Psoas muscle (tissue), 8 donors: ENCODE measurements around the gene C1orf122. TPM values are rescaled to one million over a fixed set of nuclear protein-coding genes. Genes with fewer than 3 reads are reported as not detected.

ENCODE experiments used
- ATAC-seq, 4 donors: fragments of 200-7000 bp; cut with Tn5 transposase; one replicate each; pipeline ENCODE4 v1.9.1; 2020; ENCODE audit warnings: moderate library complexity in 3 of 4, mild to moderate bottlenecking in 2 of 4
- DNase-seq, 2 donors: peaks; one replicate each; pipeline ENCODE4 v3.0.0-alpha.2; 2020
- H3K27ac ChIP-seq: fragments of 200-600 bp; one replicate; pipeline ENCODE4 v1.8.0; 2022
- H3K27me3 ChIP-seq, 3 donors: fragments of 200-600 bp in 1 of 3; one replicate each; pipeline versions ENCODE4 v1.6.1 to v1.8.0; 2013 to 2022; ENCODE audit warnings: low read length in 2 of 3, mild to moderate bottlenecking in 2 of 3, moderate library complexity in 1 of 3; ENCODE audit not compliant: insufficient read depth in 3 of 3
- H3K36me3 ChIP-seq, 2 donors: fragments of 200-600 bp in 1 of 2; one replicate each; pipeline versions ENCODE4 v1.6.1 to v1.8.0; 2013 to 2022; ENCODE audit warnings: low read depth in 1 of 2, mild to moderate bottlenecking in 1 of 2, moderate library complexity in 1 of 2; ENCODE audit not compliant: insufficient read depth in 1 of 2
- H3K4me1 ChIP-seq: fragments of 200-600 bp; one replicate; pipeline ENCODE4 v1.8.0; 2022
- H3K4me3 ChIP-seq: fragments of 200-600 bp; one replicate; pipeline ENCODE4 v1.8.0; 2022; ENCODE audit warnings: mild to moderate bottlenecking
- H3K9me3 ChIP-seq: fragments of 200-600 bp; one replicate; pipeline ENCODE4 v1.8.0; 2022
- WGBS, 3 donors: extraction: QIAGEN DNeasy Blood & Tissue Kit; methylation state at CpG; one replicate each; pipeline versions ENCODE4 v1.1.6 to v1.1.7; 2013; 5-methylcytosine and 5-hydroxymethylcytosine counted together
- intact Hi-C, 2 donors: fragments of 100-400 bp; cut with DNase I; formaldehyde crosslinking; loops; one replicate each; pipeline versions ENCODE4 v1.11.0 to v1.14.2; 2022
- polyA plus RNA-seq, 3 donors: library from polyadenylated mRNA; stranded (reverse); fragments of 200-250 nt; gene quantifications; one replicate each; pipeline ENCODE4 v1.2.3, GENCODE V29; 2013
- total RNA-seq, 4 donors: library from RNA; stranded (reverse); fragmentation: NEBNext Ultra II Directional in 2 of 4; extraction: Animal tissue kit (Norgen Biotek cat#: 25700) in 2 of 4; gene quantifications; one replicate each; pipeline versions ENCODE4 v1.2.1 to v1.2.4, GENCODE V29; 2021 to 2023
- TF ChIP-seq, protein P1 (sequence below): fragments of 200-600 bp; IDR thresholded peaks from one replicate; pipeline ENCODE4 v1.8.0; 2022; ENCODE audit warnings: antibody characterized with exemption
- donor health status: healthy with polysubstance abuse.
- donor health status: DM: no; HTN: no; CAD: no; lungs with moderate emphysema.
- donor health status: Bipolar disorder and iron deficiency.
- donor health status: healthy.
- donor health status: DM: yes; HTN: yes; CAD: no.
- donor health status: DM: no; HTN: no; CAD: no.
- donor health status: DM: no; HTN: no; CAD: no.
- donor health status: DM: yes; HTN: yes; CAD: no.

The C1orf122 gene
- total and polyA plus RNA-seq, 7 donors = 26.6 to 109 (median 32.1) TPM

DNA sequence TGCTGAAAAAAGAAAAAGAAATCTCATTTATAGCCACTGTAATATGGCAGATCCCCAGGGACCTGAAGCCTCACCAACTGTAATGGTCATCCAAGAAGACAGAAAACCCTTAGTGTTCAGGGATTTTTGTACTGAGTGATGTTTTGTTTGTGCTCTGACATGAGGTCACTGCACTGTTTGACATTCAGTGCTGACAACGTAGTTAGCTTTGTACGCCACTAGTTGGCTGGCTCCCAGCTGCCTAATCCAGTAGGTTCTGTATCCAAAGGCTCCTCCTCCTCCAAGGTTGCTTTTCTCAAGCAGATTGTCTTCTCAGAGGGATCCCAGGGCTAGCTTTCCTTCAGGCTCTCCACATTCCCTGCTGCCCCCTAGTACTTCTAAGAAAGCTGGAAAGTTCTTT lies 9.9 kb downstream of the C1orf122 start:
- no peak overlapping the region for H3K27ac ChIP-seq
- H3K27me3 ChIP-seq = no peaks in the 10 kb centered on the region
- ATAC-seq (peak in 2 of 4 donors; percentile 26 to 43), DNase-seq (no peak)
- intact Hi-C loops = no loop called here
- H3K36me3 ChIP-seq = peaks cover 8 to 73% of the 10 kb centered on the region in 2 donors
- H3K4me3 ChIP-seq = no peak overlapping the region
- 13 to 28% (median 23%) methylated on average over 2 of the region's 2 CpGs for WGBS, 3 donors
- no peaks in the 10 kb centered on the region for H3K9me3 ChIP-seq
- TF ChIP-seq, protein P1, sequence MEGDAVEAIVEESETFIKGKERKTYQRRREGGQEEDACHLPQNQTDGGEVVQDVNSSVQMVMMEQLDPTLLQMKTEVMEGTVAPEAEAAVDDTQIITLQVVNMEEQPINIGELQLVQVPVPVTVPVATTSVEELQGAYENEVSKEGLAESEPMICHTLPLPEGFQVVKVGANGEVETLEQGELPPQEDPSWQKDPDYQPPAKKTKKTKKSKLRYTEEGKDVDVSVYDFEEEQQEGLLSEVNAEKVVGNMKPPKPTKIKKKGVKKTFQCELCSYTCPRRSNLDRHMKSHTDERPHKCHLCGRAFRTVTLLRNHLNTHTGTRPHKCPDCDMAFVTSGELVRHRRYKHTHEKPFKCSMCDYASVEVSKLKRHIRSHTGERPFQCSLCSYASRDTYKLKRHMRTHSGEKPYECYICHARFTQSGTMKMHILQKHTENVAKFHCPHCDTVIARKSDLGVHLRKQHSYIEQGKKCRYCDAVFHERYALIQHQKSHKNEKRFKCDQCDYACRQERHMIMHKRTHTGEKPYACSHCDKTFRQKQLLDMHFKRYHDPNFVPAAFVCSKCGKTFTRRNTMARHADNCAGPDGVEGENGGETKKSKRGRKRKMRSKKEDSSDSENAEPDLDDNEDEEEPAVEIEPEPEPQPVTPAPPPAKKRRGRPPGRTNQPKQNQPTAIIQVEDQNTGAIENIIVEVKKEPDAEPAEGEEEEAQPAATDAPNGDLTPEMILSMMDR = no peak
- H3K4me1 ChIP-seq = no peaks in the 10 kb centered on the region

DNA sequence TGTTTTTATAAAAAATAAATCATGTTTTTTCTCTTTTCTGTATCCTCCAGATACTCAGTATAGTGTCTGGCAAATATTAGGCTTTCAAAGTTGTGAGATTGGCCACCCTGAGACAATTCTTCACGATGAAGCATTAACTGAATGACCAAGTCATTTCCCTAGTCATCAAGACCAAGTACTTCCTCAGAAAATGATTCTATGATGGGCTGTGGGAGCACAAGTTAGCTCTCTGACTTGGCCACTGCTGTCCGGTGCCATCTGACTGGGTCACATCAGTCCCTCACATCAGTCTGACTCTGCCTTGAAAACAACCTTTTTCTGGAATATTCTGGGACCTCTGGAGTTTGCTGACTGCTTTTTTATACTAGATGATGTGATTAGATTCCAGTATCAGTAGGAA lies 13.9 kb downstream of the C1orf122 start:
- WGBS, 3 donors = 83 to 96% (median 92%) methylated on average over 2 of the region's 2 CpGs
- Histone ChIP-seq H3K36me3 (peaks cover 8 to 90% of the 10 kb centered on the region in 2 donors), H3K9me3 (no peaks in the 10 kb centered on the region), H3K27ac (no peak overlapping the region), H3K4me3 (no peak overlapping the region), H3K27me3 (no peaks in the 10 kb centered on the region), H3K4me1 (no peaks in the 10 kb centered on the region)
- intact Hi-C loops = no loop called here
- DNase-seq = no peak
- TF ChIP-seq, protein P1 = no peak
- ATAC-seq = no peak

DNA sequence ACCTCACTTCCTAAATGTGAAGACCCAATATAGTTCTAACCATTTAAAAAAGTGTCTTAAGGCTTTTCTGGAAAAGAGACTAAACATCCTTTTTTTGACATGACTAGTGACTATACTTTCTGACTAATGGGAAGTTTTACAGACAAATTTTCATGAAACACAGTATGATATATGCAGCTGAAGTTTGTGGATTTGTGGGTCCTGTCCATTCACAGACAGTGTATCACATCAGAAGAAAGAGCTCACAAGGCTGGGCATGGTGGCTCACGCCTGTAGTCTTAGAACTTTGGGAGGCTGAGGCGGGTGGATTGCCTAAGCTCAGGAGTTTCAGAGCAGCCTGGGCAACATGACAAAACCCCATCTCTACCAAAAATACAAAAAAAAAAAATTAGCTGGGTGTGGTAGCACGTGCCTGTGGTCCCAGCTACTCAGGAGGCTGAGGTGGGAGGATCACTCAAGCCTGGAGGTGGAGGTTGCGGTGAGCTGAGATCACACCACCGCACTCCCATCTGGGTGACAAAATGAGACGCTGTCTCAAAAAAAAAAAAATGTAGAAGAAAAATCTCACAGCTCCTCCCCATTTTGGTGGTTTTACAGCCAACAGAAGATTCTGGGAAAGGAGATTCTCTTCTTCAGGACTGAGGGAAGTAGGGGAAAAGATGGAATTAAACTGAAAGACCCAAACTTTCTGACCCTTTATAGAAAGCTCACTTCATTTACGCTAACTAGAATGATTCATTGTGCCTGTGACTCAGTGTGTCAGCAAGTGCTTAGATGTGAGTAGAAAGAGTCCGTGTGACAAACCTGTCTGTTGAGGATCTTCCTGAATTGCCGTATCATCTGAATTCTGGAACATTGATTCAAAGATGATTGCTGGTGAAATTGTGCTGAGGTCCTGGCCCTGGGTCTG lies 15.6 kb downstream of the C1orf122 start:
- Histone ChIP-seq H3K36me3 (peaks cover 8 to 81% of the 10 kb centered on the region in 2 donors), H3K27ac (no peak overlapping the region), H3K27me3 (no peaks in the 10 kb centered on the region), H3K4me1 (no peaks in the 10 kb centered on the region), H3K4me3 (no peak overlapping the region), H3K9me3 (no peaks in the 10 kb centered on the region)
- intact Hi-C loops = no loop called here
- ATAC-seq (no peak), DNase-seq (no peak)
- WGBS, 3 donors = 91 to 94% (median 93%) methylated on average over 9 of the region's 9 CpGs
- TF ChIP-seq, protein P1 = no peak

DNA sequence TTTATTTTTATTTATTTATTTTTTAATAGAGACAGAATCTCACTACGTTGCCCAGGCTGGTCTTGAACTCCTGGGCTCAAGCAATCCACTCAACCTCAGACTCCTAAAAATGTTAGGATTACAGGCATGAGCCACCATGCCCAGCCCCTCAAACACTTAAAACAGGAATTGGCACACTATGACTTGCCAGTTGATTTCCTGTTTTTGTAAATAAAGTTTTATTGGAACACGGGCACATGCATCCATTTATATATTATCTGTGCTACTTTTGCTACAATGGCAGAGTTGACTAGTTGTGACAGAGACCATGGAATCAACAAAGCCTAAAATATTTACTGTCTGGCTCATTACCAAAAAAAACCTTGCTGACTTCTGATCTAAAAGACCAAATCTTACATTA lies 16.4 kb downstream of the C1orf122 start:
- ATAC-seq (no peak), DNase-seq (no peak)
- H3K9me3 ChIP-seq = no peaks in the 10 kb centered on the region
- no peak overlapping the region for H3K4me3 ChIP-seq
- 89 to 95% (median 89%) methylated on average over 2 of the region's 2 CpGs for WGBS, 3 donors
- H3K4me1 ChIP-seq = no peaks in the 10 kb centered on the region
- TF ChIP-seq, protein P1 = no peak
- no peaks in the 10 kb centered on the region for H3K27me3 ChIP-seq
- H3K36me3 ChIP-seq = peaks cover 8 to 86% of the 10 kb centered on the region in 2 donors
- intact Hi-C loops = no loop called here
- no peak overlapping the region for H3K27ac ChIP-seq
